Calu3 (cell line): ENCODE data around the gene ADPRHL1. TPM values are rescaled to one million over a fixed set of nuclear protein-coding genes. Genes with fewer than 3 reads are reported as not detected.

Experiments used
- BruUV-seq: library from RNA; stranded (reverse); fragments of 400-500 nt; replicated peaks from 2 replicates; lab custom pipeline; 2021; lab: Mats Ljungman, UMichigan
- CTCF ChIA-PET: fragments of 300-600 bp; sonication (Branson Sonifier 250); formaldehyde crosslinking; loops from one replicate; lab custom pipeline; 2022; ENCODE audit warnings: antibody characterized with exemption; lab: Charles Lee
- DNase-seq: peaks from one replicate; pipeline ENCODE4 v3.0.0; 2022
- H3K27ac Mint-ChIP-seq: one replicate; pipeline ENCODE4 v1.8.0; 2022; ENCODE audit warnings: mixed read lengths; ENCODE audit not compliant: unreplicated experiment
- H3K27me3 Mint-ChIP-seq: one replicate; pipeline ENCODE4 v1.8.0; 2022; ENCODE audit warnings: mixed read lengths; ENCODE audit not compliant: unreplicated experiment
- H3K36me3 Mint-ChIP-seq: one replicate; pipeline ENCODE4 v1.8.0; 2022; ENCODE audit warnings: mild to moderate bottlenecking, moderate library complexity, mixed read lengths; ENCODE audit not compliant: insufficient read depth, unreplicated experiment
- H3K4me1 Mint-ChIP-seq: one replicate; pipeline ENCODE4 v1.8.0; 2022; ENCODE audit warnings: mild to moderate bottlenecking, low read depth, mixed read lengths; ENCODE audit not compliant: unreplicated experiment
- H3K4me3 Mint-ChIP-seq: one replicate; pipeline ENCODE4 v1.8.0; 2022; ENCODE audit warnings: mild to moderate bottlenecking, low read depth, moderate library complexity, mixed read lengths; ENCODE audit not compliant: unreplicated experiment
- H3K9me3 Mint-ChIP-seq: one replicate; pipeline ENCODE4 v1.8.0; 2022; ENCODE audit warnings: low read depth, mixed read lengths; ENCODE audit not compliant: unreplicated experiment
- intact Hi-C: fragments of 100-400 bp; cut with micrococcal nuclease; formaldehyde crosslinking; loops from one replicate; pipeline ENCODE4 v1.10.0; 2022; ENCODE audit not compliant: unreplicated experiment
- total RNA-seq: library from RNA; stranded (reverse); gene quantifications from 2 replicates; pipeline ENCODE4 v1.2.3, GENCODE V29; 2022
- TF ChIP-seq, protein P1 (sequence below): fragments of 200-600 bp; IDR thresholded peaks from one replicate; pipeline ENCODE4 v1.8.0; 2022; ENCODE audit warnings: antibody characterized with exemption; ENCODE audit not compliant: unreplicated experiment

Gene ADPRHL1
- total RNA-seq, 1 experiment from 2014 or later = 2.0 TPM

- no peak for DNase-seq
- CTCF ChIA-PET = no interaction called here
- H3K4me1 Mint-ChIP-seq = no peaks in the 10 kb centered on the region
- no peaks in the 10 kb centered on the region for H3K9me3 Mint-ChIP-seq
- H3K4me3 Mint-ChIP-seq = no peak overlapping the region
- no TSS peak for BruUV-seq
- no peaks in the 10 kb centered on the region for H3K27me3 Mint-ChIP-seq
- H3K36me3 Mint-ChIP-seq = no peaks in the 10 kb centered on the region
- TF ChIP-seq, protein P1, sequence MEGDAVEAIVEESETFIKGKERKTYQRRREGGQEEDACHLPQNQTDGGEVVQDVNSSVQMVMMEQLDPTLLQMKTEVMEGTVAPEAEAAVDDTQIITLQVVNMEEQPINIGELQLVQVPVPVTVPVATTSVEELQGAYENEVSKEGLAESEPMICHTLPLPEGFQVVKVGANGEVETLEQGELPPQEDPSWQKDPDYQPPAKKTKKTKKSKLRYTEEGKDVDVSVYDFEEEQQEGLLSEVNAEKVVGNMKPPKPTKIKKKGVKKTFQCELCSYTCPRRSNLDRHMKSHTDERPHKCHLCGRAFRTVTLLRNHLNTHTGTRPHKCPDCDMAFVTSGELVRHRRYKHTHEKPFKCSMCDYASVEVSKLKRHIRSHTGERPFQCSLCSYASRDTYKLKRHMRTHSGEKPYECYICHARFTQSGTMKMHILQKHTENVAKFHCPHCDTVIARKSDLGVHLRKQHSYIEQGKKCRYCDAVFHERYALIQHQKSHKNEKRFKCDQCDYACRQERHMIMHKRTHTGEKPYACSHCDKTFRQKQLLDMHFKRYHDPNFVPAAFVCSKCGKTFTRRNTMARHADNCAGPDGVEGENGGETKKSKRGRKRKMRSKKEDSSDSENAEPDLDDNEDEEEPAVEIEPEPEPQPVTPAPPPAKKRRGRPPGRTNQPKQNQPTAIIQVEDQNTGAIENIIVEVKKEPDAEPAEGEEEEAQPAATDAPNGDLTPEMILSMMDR = no peak
- H3K27ac Mint-ChIP-seq = no peak overlapping the region
- intact Hi-C loops = no loop called here
Measured at GRCh38 chr13:113477724-113478123, 24.4 kb upstream of the ADPRHL1 start.

DNA sequence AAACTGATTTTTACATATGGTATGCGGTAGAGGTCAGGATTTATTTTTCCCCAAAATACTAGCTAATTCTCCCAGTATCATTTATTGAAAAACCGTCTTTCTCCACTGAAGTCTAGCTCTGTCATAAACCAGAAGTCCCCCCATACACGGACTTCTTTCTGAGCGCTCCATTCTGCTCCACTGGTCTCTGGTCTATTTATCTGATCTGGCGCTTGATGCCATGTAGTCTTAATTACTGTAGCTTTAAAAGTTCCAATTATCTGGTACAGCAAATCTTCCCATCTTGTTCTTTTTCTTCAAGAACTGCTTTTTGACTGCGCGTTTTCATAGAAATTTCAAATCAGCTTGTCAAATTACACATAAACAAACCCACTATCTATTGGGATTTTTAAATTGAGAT lies 23.5 kb upstream of the ADPRHL1 start:
- Mint-ChIP-seq H3K27me3 (no peaks in the 10 kb centered on the region), H3K9me3 (no peaks in the 10 kb centered on the region), H3K27ac (no peak overlapping the region), H3K4me3 (no peak overlapping the region), H3K4me1 (no peaks in the 10 kb centered on the region), H3K36me3 (no peaks in the 10 kb centered on the region)
- no peak for DNase-seq
- TF ChIP-seq, protein P1 = no peak
- CTCF ChIA-PET = no interaction called here
- no TSS peak for BruUV-seq
- intact Hi-C loops = no loop called here

DNA sequence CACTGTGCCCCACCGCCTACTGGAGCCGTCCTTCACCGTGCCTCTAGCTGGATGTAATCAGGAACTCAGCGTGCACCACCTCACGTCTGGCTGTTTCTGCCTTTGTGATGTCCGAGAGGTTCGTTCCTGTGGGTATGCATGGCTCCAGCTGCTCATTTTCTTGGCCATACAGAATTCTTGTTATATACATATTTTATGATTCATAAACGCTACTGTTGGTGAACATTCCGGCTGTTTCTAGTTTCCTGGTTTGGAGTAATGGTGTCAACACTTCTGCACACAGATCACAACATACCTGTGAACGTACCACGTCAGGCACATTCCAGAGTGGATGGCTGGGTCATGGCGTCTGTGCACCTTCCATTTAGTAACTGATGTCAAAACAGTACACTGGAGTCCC lies 22.6 kb upstream of the ADPRHL1 start:
- DNase-seq = no peak
- CTCF ChIA-PET = interaction anchor here (0.6 kb wide), 1 partner anchor 234 kb away, joined by 3 read pairs; no protein-coding TSS in a partner anchor
- no peaks in the 10 kb centered on the region for H3K27me3 Mint-ChIP-seq
- intact Hi-C loops = no loop called here
- peaks cover 6% of the 10 kb centered on the region for H3K36me3 Mint-ChIP-seq
- TF ChIP-seq, protein P1 = no peak
- H3K27ac Mint-ChIP-seq = no peak overlapping the region
- BruUV-seq = no TSS peak
- H3K9me3 Mint-ChIP-seq = no peaks in the 10 kb centered on the region
- no peak overlapping the region for H3K4me3 Mint-ChIP-seq
- no peaks in the 10 kb centered on the region for H3K4me1 Mint-ChIP-seq

DNA sequence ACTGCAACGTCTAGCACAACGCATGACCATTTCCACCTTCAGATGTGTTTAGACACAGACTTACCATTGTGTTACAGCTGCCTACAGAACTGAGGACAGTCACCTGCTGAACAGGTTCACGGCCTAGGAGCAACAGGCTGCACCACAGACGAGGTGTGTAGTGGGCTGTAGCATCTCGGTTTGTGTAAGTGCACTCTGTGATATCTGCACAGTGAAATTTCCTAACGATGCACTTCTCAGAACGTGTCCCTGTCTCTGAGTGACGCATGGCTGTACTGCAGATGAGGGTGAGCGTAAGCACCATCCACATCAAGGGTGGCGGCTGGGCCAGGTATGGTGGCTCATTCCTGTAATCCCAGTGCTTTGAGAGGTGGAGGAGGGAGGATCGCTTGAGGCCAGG lies 22.0 kb upstream of the ADPRHL1 start:
- CTCF ChIA-PET = no interaction called here
- Mint-ChIP-seq H3K27ac (no peak overlapping the region), H3K9me3 (no peaks in the 10 kb centered on the region), H3K27me3 (no peaks in the 10 kb centered on the region), H3K36me3 (peaks cover 6% of the 10 kb centered on the region), H3K4me1 (no peaks in the 10 kb centered on the region), H3K4me3 (no peak overlapping the region)
- BruUV-seq = no TSS peak
- DNase-seq = no peak
- intact Hi-C loops = no loop called here
- TF ChIP-seq, protein P1 = no peak
